HCT116 (cell line): ENCODE results near the gene TRAPPC13. TPM values are rescaled to one million over a fixed set of nuclear protein-coding genes. Genes with fewer than 3 reads are reported as not detected.

Source experiments
- ATAC-seq: fragments of 200-7000 bp; cut with Tn5 transposase; 2 replicates; pipeline ENCODE4 v1.9.1; 2020; ENCODE audit warnings: mild to moderate bottlenecking, moderate library complexity
- BruUV-seq: library from RNA; stranded (reverse); fragments of 400-500 nt; replicated peaks from 2 replicates; lab custom pipeline; 2021; lab: Mats Ljungman, UMichigan
- CTCF ChIA-PET: fragments of 300-600 bp; sonication (Branson Sonifier 250); formaldehyde crosslinking; loops from one replicate; lab custom pipeline; 2021; ENCODE audit warnings: antibody characterized with exemption; lab: Charles Lee
- POLR2A ChIA-PET: fragments of 300-600, 350-600 bp; sonication (Branson Sonifier 250); formaldehyde crosslinking; loops from one replicate; lab custom pipeline; 2021; ENCODE audit warnings: antibody characterized with exemption; lab: Charles Lee
- RAD21 ChIA-PET, 2 experiments: fragments of 300-600 bp; sonication (Branson Sonifier 250); formaldehyde crosslinking; loops; one replicate each; lab custom pipeline; 2023; ENCODE audit warnings: low total read pairs in 2 of 2; ENCODE audit not compliant: uncharacterized antibody in 2 of 2, unreplicated experiment in 2 of 2, low non-redundant PET in 1 of 2; lab: Charles Lee
- DNase-seq: peaks from one replicate; pipeline ENCODE4 v3.0.0-alpha.2; 2010; ENCODE audit warnings: low read depth, low spot score
- H2AFZ ChIP-seq: fragments of 200-600 bp; shearing (Covaris generic), sonication (generic); 2 replicates; pipeline ENCODE4 v1.6.1; 2017; ENCODE audit warnings: low read depth, mixed run types, mixed read lengths, antibody characterized with exemption, low read length; ENCODE audit not compliant: poor library complexity, severe bottlenecking
- H3K27ac ChIP-seq: 2 replicates; pipeline ENCODE4 v1.5.1; 2012; ENCODE audit warnings: low read depth, low read length
- H3K27me3 ChIP-seq: fragments of 200-600 bp; sonication (generic); 2 replicates; pipeline ENCODE4 v1.6.1; 2016; ENCODE audit warnings: mixed run types, low read length, mixed read lengths; ENCODE audit not compliant: insufficient read depth
- H3K36me3 ChIP-seq, 2 experiments: fragments of 200-500 bp in 1 of 2; fragments of 200-600 bp in 1 of 2; sonication (Bioruptor generic) in 1 of 2; sonication (generic) in 1 of 2; 2 replicates each; pipeline versions ENCODE4 v1.5.1 to v1.6.1; 2014 to 2016; ENCODE audit warnings: low read length in 2 of 2, inconsistent platforms in 1 of 2, mixed read lengths in 1 of 2, mixed run types in 1 of 2; ENCODE audit not compliant: insufficient read depth in 2 of 2, control insufficient read depth in 1 of 2
- H3K4me1 ChIP-seq, 2 experiments: fragments of 200-600 bp in 1 of 2; sonication (generic) in 1 of 2; 2 replicates each; pipeline versions ENCODE4 v1.5.1 to v1.6.1; 2012 to 2017; ENCODE audit warnings: low read length in 2 of 2, inconsistent platforms in 1 of 2, mild to moderate bottlenecking in 1 of 2, mixed read lengths in 1 of 2, mixed run types in 1 of 2, moderate library complexity in 1 of 2; ENCODE audit not compliant: insufficient read depth in 2 of 2, control insufficient read depth in 1 of 2
- H3K4me2 ChIP-seq: fragments of 200-600 bp; sonication (generic); 2 replicates; pipeline ENCODE4 v1.6.1; 2017; ENCODE audit warnings: mixed run types, low read length, mixed read lengths
- H3K4me3 ChIP-seq, 2 experiments: fragments of 200-600 bp in 1 of 2; sonication (generic) in 1 of 2; replicated peaks in 1 of 2; 2 replicates each; pipeline ENCODE4 v1.5.1; 2011 to 2016; ENCODE audit warnings: low read length in 2 of 2, control low read depth in 1 of 2, low read depth in 1 of 2, mild to moderate bottlenecking in 1 of 2, mixed read lengths in 1 of 2, mixed run types in 1 of 2
- H3K79me2 ChIP-seq: fragments of 200-600 bp; sonication (generic); 2 replicates; pipeline ENCODE4 v1.6.1; 2017; ENCODE audit warnings: mild to moderate bottlenecking, mixed run types, low read length, moderate library complexity, mixed read lengths; ENCODE audit not compliant: insufficient read depth
- H3K9ac ChIP-seq: fragments of 200-600 bp; sonication (generic); 2 replicates; pipeline ENCODE4 v1.6.1; 2016; ENCODE audit warnings: low read length, mixed read lengths
- H3K9me2 ChIP-seq: fragments of 200-600 bp; sonication (generic), shearing (Covaris generic); 2 replicates; pipeline ENCODE4 v1.6.1; 2017; ENCODE audit warnings: mixed run types, mild to moderate bottlenecking, moderate library complexity; ENCODE audit not compliant: insufficient read depth
- H3K9me3 ChIP-seq, 2 experiments: fragments of 200-500 bp in 1 of 2; fragments of 200-600 bp in 1 of 2; sonication (Bioruptor generic) in 1 of 2; sonication (generic) in 1 of 2; 2 replicates each; pipeline ENCODE4 v1.6.1; 2014 to 2017; ENCODE audit warnings: low read length in 2 of 2, mixed read lengths in 2 of 2, inconsistent platforms in 1 of 2, low read depth in 1 of 2, mild to moderate bottlenecking in 1 of 2, mixed run types in 1 of 2, moderate library complexity in 1 of 2; ENCODE audit not compliant: control insufficient read depth in 1 of 2, insufficient read depth in 1 of 2
- H4K20me1 ChIP-seq: fragments of 200-600 bp; sonication (generic), shearing (Covaris generic); 2 replicates; pipeline ENCODE4 v1.6.1; 2017; ENCODE audit warnings: mixed run types, mild to moderate bottlenecking, moderate library complexity; ENCODE audit not compliant: insufficient read depth
- CEBPB ChIP-seq: IDR thresholded peaks from 2 replicates; pipeline ENCODE4 v1.6.1; 2012; ENCODE audit warnings: low read depth
- EGR1 ChIP-seq: IDR thresholded peaks from 2 replicates; pipeline ENCODE4 v1.6.1; 2012; ENCODE audit warnings: low read depth
- JUND ChIP-seq: IDR thresholded peaks from 2 replicates; pipeline ENCODE4 v1.6.1; 2012
- POLR2A ChIP-seq: IDR thresholded peaks from 2 replicates; pipeline ENCODE4 v1.7.0; 2011; ENCODE audit warnings: borderline replicate concordance; ENCODE audit not compliant: insufficient read depth, insufficient read length; ENCODE audit errors: extremely low read depth
- POLR2AphosphoS5 ChIP-seq: IDR thresholded peaks from 2 replicates; pipeline ENCODE4 v1.6.1; 2011; ENCODE audit warnings: mild to moderate bottlenecking, low read depth, low read length, moderate library complexity
- SP1 ChIP-seq: IDR thresholded peaks from 2 replicates; pipeline ENCODE4 v1.6.1; 2012; ENCODE audit warnings: low read depth
- SRF ChIP-seq: IDR thresholded peaks from 2 replicates; pipeline ENCODE4 v1.6.1; 2012; ENCODE audit warnings: low read depth
- ZFX ChIP-seq: fragments of 450-650 bp; IDR thresholded peaks from 2 replicates; pipeline ENCODE4 v1.6.1; 2017
- ZNF274 ChIP-seq: fragments of 200-500 bp; sonication (Bioruptor generic); IDR thresholded peaks from 2 replicates; pipeline ENCODE4 v1.6.1; 2014; ENCODE audit warnings: mild to moderate bottlenecking, low read depth, low read length, inconsistent platforms
- intact Hi-C: fragments of 100-400 bp; cut with micrococcal nuclease; formaldehyde crosslinking; loops from 2 replicates; pipeline ENCODE4 v1.10.0; 2022
- total RNA-seq: library from RNA; stranded (reverse); gene quantifications from one replicate; pipeline ENCODE4 v1.2.1, GENCODE V29; 2021; ENCODE audit not compliant: unreplicated experiment
- TF ChIP-seq, protein P1 (sequence below): IDR thresholded peaks from 2 replicates; pipeline ENCODE4 v1.6.1; 2012; ENCODE audit warnings: low read depth
- TF ChIP-seq, protein P2 (sequence below): IDR thresholded peaks from 2 replicates; pipeline ENCODE4 v1.6.1; 2012
- TF ChIP-seq, protein P3 (sequence below): IDR thresholded peaks from 2 replicates; pipeline ENCODE4 v1.6.1; 2011; ENCODE audit warnings: mild to moderate bottlenecking, low read length, moderate library complexity; ENCODE audit not compliant: insufficient replicate concordance; ENCODE audit errors: extremely low read depth

Gene TRAPPC13
- total RNA-seq, 1 experiment from 2014 or later = 18.2 TPM

DNA sequence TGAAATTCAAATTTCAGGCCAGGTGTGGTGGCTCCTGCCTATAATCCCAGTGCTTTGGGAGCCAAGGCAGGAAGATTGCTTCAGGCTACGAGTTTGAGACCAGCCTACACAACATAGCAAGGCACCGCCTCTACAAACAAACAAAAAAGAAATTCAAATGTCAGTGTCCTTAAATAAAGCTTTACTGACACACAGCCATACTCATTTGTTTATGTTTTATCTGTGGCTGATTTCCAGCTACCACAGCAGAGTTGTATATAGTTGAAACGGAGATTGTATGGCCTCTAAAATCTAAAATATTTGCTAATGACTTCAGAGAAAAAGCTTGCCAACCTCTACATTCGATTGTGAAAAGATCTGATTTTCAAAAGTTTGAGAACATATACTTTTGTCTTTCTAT is 15.4 kb downstream of the TRAPPC13 start:
- H3K27me3 ChIP-seq = no peaks in the 10 kb centered on the region
- no peak overlapping the region for H3K4me2 ChIP-seq
- TF ChIP-seq ZFX (no peak), SP1 (no peak), POLR2A (no peak)
- H3K9me2 ChIP-seq = no peaks in the 10 kb centered on the region
- H3K79me2 ChIP-seq = no peaks in the 10 kb centered on the region
- no peak overlapping the region for H3K9ac ChIP-seq
- BruUV-seq = no TSS peak
- ChIA-PET CTCF (no interaction called here), POLR2A (no interaction called here), RAD21 (no interaction called here)
- intact Hi-C loops = no loop called here
- no peak overlapping the region for H3K27ac ChIP-seq
- H4K20me1 ChIP-seq = no peaks in the 10 kb centered on the region
- DNase-seq (no peak), ATAC-seq (no peak)
- H3K9me3 ChIP-seq = no peaks in the 10 kb centered on the region
- no peak overlapping the region for H2AFZ ChIP-seq
- no peak overlapping the region for H3K4me3 ChIP-seq
- peaks cover 0 to 3% of the 10 kb centered on the region in 2 experiments; a peak in 1 of 4 replicates for H3K36me3 ChIP-seq
- no peaks in the 10 kb centered on the region for H3K4me1 ChIP-seq

DNA sequence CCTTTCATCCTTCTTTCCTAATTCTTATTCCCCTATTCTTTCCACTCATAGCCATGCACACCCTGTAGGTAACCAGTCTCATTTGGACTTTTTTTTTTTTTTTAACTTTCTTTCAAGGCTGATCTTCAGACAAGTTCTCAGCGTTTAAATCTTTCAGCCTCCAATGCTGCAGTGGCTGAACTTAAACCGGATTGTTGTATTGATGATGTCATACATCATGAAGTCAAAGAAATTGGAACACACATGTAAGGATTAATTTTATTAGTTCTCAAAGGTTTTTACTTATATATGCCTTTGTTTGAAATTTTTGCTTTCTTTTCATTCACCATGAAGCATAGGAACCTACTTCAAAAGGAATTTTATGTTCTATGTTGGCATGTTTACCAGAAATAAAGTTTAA is 22.1 kb downstream of the TRAPPC13 start:
- no peaks in the 10 kb centered on the region for H3K79me2 ChIP-seq
- H3K4me3 ChIP-seq = no peak overlapping the region
- no peaks in the 10 kb centered on the region for H3K9me2 ChIP-seq
- DNase-seq (no peak), ATAC-seq (no peak)
- H3K4me1 ChIP-seq = no peaks in the 10 kb centered on the region
- intact Hi-C loops = no loop called here
- no peak overlapping the region for H3K27ac ChIP-seq
- no peaks in the 10 kb centered on the region for H4K20me1 ChIP-seq
- no peak overlapping the region for H3K9ac ChIP-seq
- ChIA-PET CTCF (no interaction called here), POLR2A (no interaction called here), RAD21 (no interaction called here)
- TF ChIP-seq POLR2AphosphoS5 (no peak), EGR1 (no peak), ZFX (no peak), CEBPB (no peak), POLR2A (no peak), SRF (no peak), SP1 (no peak), JUND (no peak), ZNF274 (no peak)
- TF ChIP-seq, protein P1, sequence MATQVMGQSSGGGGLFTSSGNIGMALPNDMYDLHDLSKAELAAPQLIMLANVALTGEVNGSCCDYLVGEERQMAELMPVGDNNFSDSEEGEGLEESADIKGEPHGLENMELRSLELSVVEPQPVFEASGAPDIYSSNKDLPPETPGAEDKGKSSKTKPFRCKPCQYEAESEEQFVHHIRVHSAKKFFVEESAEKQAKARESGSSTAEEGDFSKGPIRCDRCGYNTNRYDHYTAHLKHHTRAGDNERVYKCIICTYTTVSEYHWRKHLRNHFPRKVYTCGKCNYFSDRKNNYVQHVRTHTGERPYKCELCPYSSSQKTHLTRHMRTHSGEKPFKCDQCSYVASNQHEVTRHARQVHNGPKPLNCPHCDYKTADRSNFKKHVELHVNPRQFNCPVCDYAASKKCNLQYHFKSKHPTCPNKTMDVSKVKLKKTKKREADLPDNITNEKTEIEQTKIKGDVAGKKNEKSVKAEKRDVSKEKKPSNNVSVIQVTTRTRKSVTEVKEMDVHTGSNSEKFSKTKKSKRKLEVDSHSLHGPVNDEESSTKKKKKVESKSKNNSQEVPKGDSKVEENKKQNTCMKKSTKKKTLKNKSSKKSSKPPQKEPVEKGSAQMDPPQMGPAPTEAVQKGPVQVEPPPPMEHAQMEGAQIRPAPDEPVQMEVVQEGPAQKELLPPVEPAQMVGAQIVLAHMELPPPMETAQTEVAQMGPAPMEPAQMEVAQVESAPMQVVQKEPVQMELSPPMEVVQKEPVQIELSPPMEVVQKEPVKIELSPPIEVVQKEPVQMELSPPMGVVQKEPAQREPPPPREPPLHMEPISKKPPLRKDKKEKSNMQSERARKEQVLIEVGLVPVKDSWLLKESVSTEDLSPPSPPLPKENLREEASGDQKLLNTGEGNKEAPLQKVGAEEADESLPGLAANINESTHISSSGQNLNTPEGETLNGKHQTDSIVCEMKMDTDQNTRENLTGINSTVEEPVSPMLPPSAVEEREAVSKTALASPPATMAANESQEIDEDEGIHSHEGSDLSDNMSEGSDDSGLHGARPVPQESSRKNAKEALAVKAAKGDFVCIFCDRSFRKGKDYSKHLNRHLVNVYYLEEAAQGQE = no peak
- TF ChIP-seq, protein P2, sequence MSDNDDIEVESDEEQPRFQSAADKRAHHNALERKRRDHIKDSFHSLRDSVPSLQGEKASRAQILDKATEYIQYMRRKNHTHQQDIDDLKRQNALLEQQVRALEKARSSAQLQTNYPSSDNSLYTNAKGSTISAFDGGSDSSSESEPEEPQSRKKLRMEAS = no peak
- TF ChIP-seq, protein P3, sequence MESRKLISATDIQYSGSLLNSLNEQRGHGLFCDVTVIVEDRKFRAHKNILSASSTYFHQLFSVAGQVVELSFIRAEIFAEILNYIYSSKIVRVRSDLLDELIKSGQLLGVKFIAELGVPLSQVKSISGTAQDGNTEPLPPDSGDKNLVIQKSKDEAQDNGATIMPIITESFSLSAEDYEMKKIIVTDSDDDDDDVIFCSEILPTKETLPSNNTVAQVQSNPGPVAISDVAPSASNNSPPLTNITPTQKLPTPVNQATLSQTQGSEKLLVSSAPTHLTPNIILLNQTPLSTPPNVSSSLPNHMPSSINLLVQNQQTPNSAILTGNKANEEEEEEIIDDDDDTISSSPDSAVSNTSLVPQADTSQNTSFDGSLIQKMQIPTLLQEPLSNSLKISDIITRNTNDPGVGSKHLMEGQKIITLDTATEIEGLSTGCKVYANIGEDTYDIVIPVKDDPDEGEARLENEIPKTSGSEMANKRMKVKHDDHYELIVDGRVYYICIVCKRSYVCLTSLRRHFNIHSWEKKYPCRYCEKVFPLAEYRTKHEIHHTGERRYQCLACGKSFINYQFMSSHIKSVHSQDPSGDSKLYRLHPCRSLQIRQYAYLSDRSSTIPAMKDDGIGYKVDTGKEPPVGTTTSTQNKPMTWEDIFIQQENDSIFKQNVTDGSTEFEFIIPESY = no peak
- BruUV-seq = no TSS peak
- no peaks in the 10 kb centered on the region for H3K27me3 ChIP-seq
- no peaks in the 10 kb centered on the region for H3K9me3 ChIP-seq
- no peak overlapping the region for H3K4me2 ChIP-seq
- no peak overlapping the region for H2AFZ ChIP-seq
- H3K36me3 ChIP-seq = no peaks in the 10 kb centered on the region; a peak in 1 of 4 replicates
